Measurements from ENCODE around the gene TBC1D30. TPM values are rescaled to one million over a fixed set of nuclear protein-coding genes. Genes with fewer than 3 reads are reported as not detected.

The TBC1D30 gene
- total RNA-seq, 4 donors from 2014 or later, result 1.9 to 4.0 (median 2.7) TPM

DNA sequence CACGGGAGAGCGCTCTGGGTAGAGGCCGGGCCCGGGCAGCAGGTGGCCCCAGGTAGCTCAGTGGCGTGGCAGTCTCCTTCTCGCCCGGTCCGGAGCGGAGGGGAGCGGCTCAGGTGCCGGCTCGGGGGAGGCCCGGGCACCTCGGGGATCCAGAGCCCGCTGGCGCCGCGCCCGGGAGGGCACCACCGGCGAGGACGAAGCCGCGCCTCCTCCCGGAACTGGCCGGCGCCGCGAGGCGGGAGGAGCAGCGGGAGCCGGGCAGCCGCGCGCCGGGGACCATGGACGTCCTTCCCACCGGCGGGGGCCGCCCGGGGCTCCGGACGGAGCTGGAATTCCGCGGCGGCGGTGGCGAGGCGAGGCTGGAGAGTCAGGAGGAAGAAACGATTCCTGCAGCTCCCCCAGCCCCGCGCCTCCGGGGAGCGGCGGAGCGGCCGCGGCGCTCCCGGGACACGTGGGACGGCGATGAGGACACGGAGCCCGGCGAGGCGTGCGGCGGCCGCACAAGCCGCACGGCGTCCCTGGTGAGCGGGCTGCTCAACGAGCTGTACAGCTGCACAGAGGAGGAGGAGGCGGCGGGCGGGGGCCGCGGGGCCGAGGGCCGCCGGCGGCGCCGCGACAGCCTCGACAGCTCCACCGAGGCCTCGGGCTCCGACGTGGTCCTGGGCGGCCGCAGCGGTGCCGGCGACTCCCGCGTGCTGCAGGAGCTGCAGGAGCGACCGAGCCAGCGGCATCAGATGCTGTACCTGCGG, 43.7 kb upstream of the TBC1D30 start:
- peaks cover 0 to 9% (median 2%) of the 10 kb centered on the region in 4 donors for H3K9me3 ChIP-seq
- WGBS, result 1% methylated on average over 28 of the region's 103 CpGs
- peak overlapping the region in 3 of 4 donors; percentile 44 to 57 (median 53) for H3K27ac ChIP-seq (replicated peaks in 1 of 4)
- H3K4me1 ChIP-seq, result peaks cover 7 to 26% (median 21%) of the 10 kb centered on the region in 4 donors
- peaks cover 6 to 55% (median 24%) of the 10 kb centered on the region in 4 donors for H3K27me3 ChIP-seq
- no peak for DNase-seq (ENCODE audit: extremely low spot score)
- TF ChIP-seq POLR2AphosphoS5 (IDR thresholded peaks at IDR 0.05) (no peak), CTCF (IDR thresholded peaks at IDR 0.05) (no peak), EP300 (IDR thresholded peaks at IDR 0.05) (no peak), POLR2A (IDR thresholded peaks at IDR 0.05; ENCODE audit: low read depth) (no peak)
- H3K4me3 ChIP-seq, result peak overlapping the region; percentile 63 to 77 (median 66)
- intact Hi-C loops (cut with DNase I), result no loop called here
- no peaks in the 10 kb centered on the region for H3K36me3 ChIP-seq

DNA sequence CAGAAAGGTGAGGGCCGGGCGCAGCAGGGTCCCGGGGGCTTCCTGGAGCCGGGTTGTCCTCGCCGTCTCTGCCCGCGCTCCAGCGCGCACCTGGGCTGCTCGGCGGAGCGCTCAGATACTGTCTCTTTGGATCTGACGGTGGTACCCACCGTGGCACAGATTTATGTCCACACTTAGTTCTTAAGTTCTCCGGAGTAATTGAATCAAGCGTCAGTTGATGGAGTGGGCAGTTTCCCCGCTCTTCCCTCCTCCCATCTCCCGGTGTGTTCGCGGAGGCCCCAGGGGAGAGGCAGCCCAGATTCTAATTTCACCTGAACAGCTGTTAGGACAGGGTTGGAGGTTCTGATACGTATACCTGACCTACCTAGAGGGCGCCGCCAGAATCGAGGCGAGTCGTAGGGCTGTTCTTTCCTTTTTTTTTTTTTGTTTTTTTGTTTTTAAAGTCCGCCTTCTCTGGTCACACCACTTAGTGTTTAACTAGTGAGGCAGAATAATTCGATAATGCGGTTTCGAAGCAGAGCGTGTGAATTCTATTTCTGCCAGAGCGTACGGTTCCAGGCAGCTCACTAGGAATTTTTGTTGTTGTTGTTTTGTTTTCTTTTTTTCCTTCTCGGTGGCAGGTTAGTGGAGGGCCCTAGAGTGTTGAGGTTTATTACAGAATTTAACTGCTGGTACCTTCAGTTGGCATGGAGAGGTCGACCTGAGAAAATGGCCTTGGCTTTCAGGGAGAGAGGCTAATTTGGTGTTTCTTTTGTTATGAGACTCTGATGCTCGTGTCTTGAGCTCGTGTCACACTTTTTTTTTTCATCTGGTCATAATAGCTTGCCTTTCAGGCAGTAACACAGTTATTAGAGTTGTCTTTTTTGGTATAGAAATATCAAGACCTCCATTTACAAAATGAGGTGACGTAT, 42.9 kb upstream of the TBC1D30 start:
- intact Hi-C loops (cut with DNase I), result no loop called here
- peak overlapping the region in 2 of 4 donors; percentile 53 to 57 for H3K27ac ChIP-seq (replicated peaks in 1 of 4)
- TF ChIP-seq CTCF (IDR thresholded peaks at IDR 0.05), result no peak
- no peak for TF ChIP-seq POLR2A (IDR thresholded peaks at IDR 0.05; ENCODE audit: low read depth)
- no peak for TF ChIP-seq POLR2AphosphoS5 (IDR thresholded peaks at IDR 0.05)
- TF ChIP-seq EP300 (IDR thresholded peaks at IDR 0.05), result no peak
- peaks cover 7 to 26% (median 21%) of the 10 kb centered on the region in 4 donors for H3K4me1 ChIP-seq
- H3K4me3 ChIP-seq, result peak overlapping the region; percentile 63 to 77 (median 66)
- H3K27me3 ChIP-seq, result peaks cover 6 to 61% (median 28%) of the 10 kb centered on the region in 4 donors
- peaks cover 0 to 2% (median 0%) of the 10 kb centered on the region in 4 donors for H3K9me3 ChIP-seq
- H3K36me3 ChIP-seq, result no peaks in the 10 kb centered on the region
- 14% methylated on average over 24 of the region's 39 CpGs for WGBS
- DNase-seq (ENCODE audit: extremely low spot score), result no peak

DNA sequence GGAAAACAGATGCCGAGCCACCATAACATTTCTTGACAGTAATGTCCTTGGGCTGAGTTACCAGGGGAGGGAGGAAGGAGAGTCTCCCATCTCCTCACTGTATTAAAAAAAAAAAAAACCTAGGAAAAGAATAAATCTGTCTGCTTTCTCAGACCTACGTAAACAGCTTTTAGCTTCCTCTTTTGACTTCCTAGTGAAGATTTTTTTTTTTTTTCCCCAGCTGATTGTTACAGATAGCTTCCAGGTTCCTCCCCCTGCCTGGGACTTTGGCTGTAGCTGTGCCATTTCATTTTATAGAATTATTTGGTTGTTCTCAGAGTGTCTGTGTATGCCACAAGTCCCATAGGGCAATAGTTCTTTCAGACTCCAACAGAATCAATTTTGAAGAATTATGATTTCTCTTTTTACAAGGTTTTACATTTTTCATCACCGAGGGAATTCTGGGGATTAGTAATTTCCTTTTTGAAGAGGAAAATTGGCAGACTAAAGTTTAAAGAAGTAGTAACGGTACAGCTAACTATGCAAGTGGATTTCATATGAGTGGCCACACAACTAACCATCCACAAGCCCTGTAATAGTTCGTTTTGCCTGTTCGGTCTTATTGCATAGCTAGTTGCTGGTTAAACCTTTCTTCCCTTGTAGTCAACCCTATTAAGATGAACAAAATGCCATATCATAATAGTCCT, 42.1 kb upstream of the TBC1D30 start:
- peak overlapping the region; percentile 63 to 77 (median 66) for H3K4me3 ChIP-seq

More for the DNA sequence above, 42.1 kb upstream of the TBC1D30 start:
- TF ChIP-seq CTCF (IDR thresholded peaks at IDR 0.05), result no peak
- no peak for TF ChIP-seq EP300 (IDR thresholded peaks at IDR 0.05)
- TF ChIP-seq POLR2A (IDR thresholded peaks at IDR 0.05; ENCODE audit: low read depth), result no peak
- no peak for TF ChIP-seq POLR2AphosphoS5 (IDR thresholded peaks at IDR 0.05)
- H3K4me1 ChIP-seq, result peaks cover 7 to 26% (median 21%) of the 10 kb centered on the region in 4 donors
- H3K27ac ChIP-seq (replicated peaks in 1 of 4), result no peak overlapping the region
- peaks cover 6 to 69% (median 28%) of the 10 kb centered on the region in 4 donors for H3K27me3 ChIP-seq
- DNase-seq (ENCODE audit: extremely low spot score), result no peak
- intact Hi-C loops (cut with DNase I), result no loop called here
- H3K36me3 ChIP-seq, result no peaks in the 10 kb centered on the region
- 44% methylated on average over 6 of the region's 6 CpGs for WGBS
- no peaks in the 10 kb centered on the region for H3K9me3 ChIP-seq
